SJSA1 (cell line): Measurements from ENCODE around the gene AFF3. TPM values are rescaled to one million over a fixed set of nuclear protein-coding genes. Genes with fewer than 3 reads are reported as not detected.

Source experiments
- DNase-seq, 2 experiments: peaks; one replicate each; pipeline ENCODE4 v3.0.0-alpha.2; 2015 to 2020; ENCODE audit warnings: low spot score in 2 of 2, low read depth in 1 of 2
- H3K27ac ChIP-seq: fragments of 250-450 bp; sonication (Bioruptor Pico); 2 replicates; pipeline ENCODE4 v1.5.1; 2020; ENCODE audit warnings: mild to moderate bottlenecking, moderate library complexity
- H3K27me3 ChIP-seq: fragments of 250-450 bp; sonication (Bioruptor Pico); replicated peaks from 2 replicates; pipeline ENCODE4 v1.5.1; 2020; ENCODE audit warnings: mild to moderate bottlenecking, moderate library complexity
- H3K36me3 ChIP-seq: fragments of 250-450 bp; sonication (Bioruptor Pico); 2 replicates; pipeline ENCODE4 v1.5.1; 2020; ENCODE audit warnings: mild to moderate bottlenecking
- H3K4me1 ChIP-seq: fragments of 250-450 bp; sonication (Bioruptor Pico); replicated peaks from 2 replicates; pipeline ENCODE4 v1.6.1; 2021; ENCODE audit warnings: mild to moderate bottlenecking
- H3K4me3 ChIP-seq: fragments of 250-450 bp; sonication (Bioruptor Pico); 2 replicates; pipeline ENCODE4 v1.5.1; 2020; ENCODE audit warnings: mild to moderate bottlenecking
- H3K9me3 ChIP-seq: fragments of 250-450 bp; sonication (Bioruptor Pico); replicated peaks from 2 replicates; pipeline ENCODE4 v1.5.1; 2020; ENCODE audit warnings: mild to moderate bottlenecking
- total RNA-seq: library from RNA; depleted of rRNA; stranded (reverse); fragments of >200 nt; shearing (Covaris generic); gene quantifications from 2 replicates; pipeline ENCODE4 v1.2.3, GENCODE V29; 2014

Gene AFF3
- total RNA-seq, 1 experiment from 2014 or later, result 0.18 TPM

GRCh38 chr2:100006516-100006915, 135.9 kb downstream of the AFF3 start:
- DNase-seq, result no peak
- Histone ChIP-seq H3K4me1 (peaks cover 6% of the 10 kb centered on the region), H3K27ac (no peak overlapping the region), H3K27me3 (no peaks in the 10 kb centered on the region), H3K36me3 (no peaks in the 10 kb centered on the region), H3K9me3 (no peaks in the 10 kb centered on the region), H3K4me3 (no peak overlapping the region)

- no peaks in the 10 kb centered on the region for H3K36me3 ChIP-seq
- no peak overlapping the region for H3K4me3 ChIP-seq
- DNase-seq, result no peak
- H3K27me3 ChIP-seq, result no peaks in the 10 kb centered on the region
- H3K4me1 ChIP-seq, result no peaks in the 10 kb centered on the region; the same call in 1 of the 2 replicates
- no peak overlapping the region for H3K27ac ChIP-seq
- H3K9me3 ChIP-seq, result no peaks in the 10 kb centered on the region
Observed at GRCh38 chr2:100004959-100005387, 137.4 kb downstream of the AFF3 start.

GRCh38 chr2:100004348-100004884, 138.0 kb downstream of the AFF3 start:
- H3K27ac ChIP-seq, result no peak overlapping the region
- DNase-seq, result no peak
- no peaks in the 10 kb centered on the region for H3K9me3 ChIP-seq

GRCh38 chr2:100002059-100002458, 140.3 kb downstream of the AFF3 start:
- Histone ChIP-seq H3K36me3 (no peaks in the 10 kb centered on the region), H3K4me1 (no peaks in the 10 kb centered on the region), H3K4me3 (no peak overlapping the region), H3K27ac (no peak overlapping the region), H3K27me3 (no peaks in the 10 kb centered on the region), H3K9me3 (no peaks in the 10 kb centered on the region)
- no peak for DNase-seq

More at GRCh38 chr2:100004348-100004884, 138.0 kb downstream of the AFF3 start:
- H3K4me1 ChIP-seq, result no peaks in the 10 kb centered on the region; the same call in 1 of the 2 replicates
- H3K4me3 ChIP-seq, result no peak overlapping the region
- H3K36me3 ChIP-seq, result no peaks in the 10 kb centered on the region
- H3K27me3 ChIP-seq, result no peaks in the 10 kb centered on the region

- no peak for DNase-seq
- Histone ChIP-seq H3K27me3 (no peaks in the 10 kb centered on the region), H3K4me1 (no peaks in the 10 kb centered on the region), H3K9me3 (no peaks in the 10 kb centered on the region), H3K27ac (no peak overlapping the region), H3K4me3 (no peak overlapping the region), H3K36me3 (no peaks in the 10 kb centered on the region)
Observed at GRCh38 chr2:100000915-100001707, 141.3 kb downstream of the AFF3 start.

GRCh38 chr2:99998651-99999320, 143.6 kb downstream of the AFF3 start:
- H3K27ac ChIP-seq, result no peak overlapping the region
- H3K4me3 ChIP-seq, result no peak overlapping the region
- no peaks in the 10 kb centered on the region for H3K36me3 ChIP-seq
- no peaks in the 10 kb centered on the region for H3K4me1 ChIP-seq
- no peaks in the 10 kb centered on the region for H3K9me3 ChIP-seq
- DNase-seq, result no peak
- no peaks in the 10 kb centered on the region for H3K27me3 ChIP-seq

- no peaks in the 10 kb centered on the region for H3K36me3 ChIP-seq
- H3K4me3 ChIP-seq, result no peak overlapping the region
- no peak overlapping the region for H3K27ac ChIP-seq
- no peaks in the 10 kb centered on the region for H3K4me1 ChIP-seq
- H3K27me3 ChIP-seq, result no peaks in the 10 kb centered on the region
- no peak for DNase-seq
- H3K9me3 ChIP-seq, result no peaks in the 10 kb centered on the region
Observed at GRCh38 chr2:99989905-99990304, 152.5 kb downstream of the AFF3 start.

- no peaks in the 10 kb centered on the region for H3K27me3 ChIP-seq
- H3K9me3 ChIP-seq, result no peaks in the 10 kb centered on the region
- no peaks in the 10 kb centered on the region for H3K4me1 ChIP-seq
- DNase-seq, result no peak
- H3K4me3 ChIP-seq, result no peak overlapping the region
- no peaks in the 10 kb centered on the region for H3K36me3 ChIP-seq
- H3K27ac ChIP-seq, result no peak overlapping the region
Observed at GRCh38 chr2:99988599-99988998, 153.8 kb downstream of the AFF3 start.

- H3K27ac ChIP-seq, result no peak overlapping the region
- H3K4me1 ChIP-seq, result no peaks in the 10 kb centered on the region
- no peak overlapping the region for H3K4me3 ChIP-seq
- H3K27me3 ChIP-seq, result no peaks in the 10 kb centered on the region
- no peak for DNase-seq
- H3K9me3 ChIP-seq, result no peaks in the 10 kb centered on the region
- H3K36me3 ChIP-seq, result no peaks in the 10 kb centered on the region
Observed at GRCh38 chr2:99987160-99987559, 155.2 kb downstream of the AFF3 start.

- no peaks in the 10 kb centered on the region for H3K27me3 ChIP-seq
- H3K36me3 ChIP-seq, result no peaks in the 10 kb centered on the region
- no peaks in the 10 kb centered on the region for H3K4me1 ChIP-seq
- H3K27ac ChIP-seq, result no peak overlapping the region
- no peak overlapping the region for H3K4me3 ChIP-seq
- no peak for DNase-seq
- H3K9me3 ChIP-seq, result no peaks in the 10 kb centered on the region
Observed at GRCh38 chr2:99984799-99985515, 157.4 kb downstream of the AFF3 start.

- DNase-seq, result no peak
- H3K4me3 ChIP-seq, result no peak overlapping the region
- no peaks in the 10 kb centered on the region for H3K36me3 ChIP-seq
- H3K9me3 ChIP-seq, result no peaks in the 10 kb centered on the region
- H3K4me1 ChIP-seq, result no peaks in the 10 kb centered on the region
- no peaks in the 10 kb centered on the region for H3K27me3 ChIP-seq
- no peak overlapping the region for H3K27ac ChIP-seq
Observed at GRCh38 chr2:99982744-99983143, 159.6 kb downstream of the AFF3 start.

- Histone ChIP-seq H3K27ac (no peak overlapping the region), H3K36me3 (no peaks in the 10 kb centered on the region), H3K9me3 (no peaks in the 10 kb centered on the region), H3K4me3 (no peak overlapping the region), H3K27me3 (no peaks in the 10 kb centered on the region), H3K4me1 (no peaks in the 10 kb centered on the region)
- DNase-seq, result no peak
Observed at GRCh38 chr2:99981840-99982239, 160.6 kb downstream of the AFF3 start.

GRCh38 chr2:99980176-99980575, 162.2 kb downstream of the AFF3 start:
- no peak for DNase-seq
- Histone ChIP-seq H3K27me3 (no peaks in the 10 kb centered on the region), H3K4me1 (no peaks in the 10 kb centered on the region), H3K27ac (no peak overlapping the region), H3K36me3 (no peaks in the 10 kb centered on the region), H3K9me3 (no peaks in the 10 kb centered on the region), H3K4me3 (no peak overlapping the region)

GRCh38 chr2:99977966-99978365, 164.4 kb downstream of the AFF3 start:
- Histone ChIP-seq H3K27ac (no peak overlapping the region), H3K9me3 (no peaks in the 10 kb centered on the region), H3K36me3 (no peaks in the 10 kb centered on the region), H3K4me1 (no peaks in the 10 kb centered on the region), H3K4me3 (no peak overlapping the region), H3K27me3 (no peaks in the 10 kb centered on the region)
- no peak for DNase-seq
